GM11168 (cell line): ENCODE results near the gene TSSK6.

ENCODE experiments used
- in situ Hi-C: fragments of 300-500 bp; cut with MboI; formaldehyde crosslinking; loops from one replicate; pipeline ENCODE4 v1.12.0; 2022; ENCODE audit warnings: low sequenced_read_pairs; ENCODE audit not compliant: unreplicated experiment

Gene TSSK6

DNA sequence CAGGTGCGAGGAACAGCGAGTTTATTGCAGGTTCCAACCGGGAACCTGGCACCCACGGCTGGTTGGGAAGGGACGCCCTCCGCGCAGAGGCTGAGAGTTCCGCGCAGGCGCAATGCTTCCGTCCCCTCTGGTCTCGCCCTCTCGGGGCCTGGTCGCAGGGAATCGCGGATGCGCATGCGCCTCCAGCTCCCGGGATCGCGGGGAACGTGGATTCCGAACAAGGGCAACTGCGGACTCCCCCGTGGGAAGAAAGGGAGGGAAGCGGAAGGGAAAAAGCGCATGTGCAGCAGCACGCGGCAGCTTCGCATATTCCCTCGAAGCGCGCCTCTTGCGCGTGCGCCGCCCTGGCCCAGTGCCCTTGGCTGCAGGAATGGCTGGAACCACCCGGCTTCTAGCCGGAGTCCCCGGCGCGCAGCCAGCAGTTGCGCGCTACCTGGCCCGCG, 1.1 kb downstream of the TSSK6 start:
- in situ Hi-C loops = no loop called here

DNA sequence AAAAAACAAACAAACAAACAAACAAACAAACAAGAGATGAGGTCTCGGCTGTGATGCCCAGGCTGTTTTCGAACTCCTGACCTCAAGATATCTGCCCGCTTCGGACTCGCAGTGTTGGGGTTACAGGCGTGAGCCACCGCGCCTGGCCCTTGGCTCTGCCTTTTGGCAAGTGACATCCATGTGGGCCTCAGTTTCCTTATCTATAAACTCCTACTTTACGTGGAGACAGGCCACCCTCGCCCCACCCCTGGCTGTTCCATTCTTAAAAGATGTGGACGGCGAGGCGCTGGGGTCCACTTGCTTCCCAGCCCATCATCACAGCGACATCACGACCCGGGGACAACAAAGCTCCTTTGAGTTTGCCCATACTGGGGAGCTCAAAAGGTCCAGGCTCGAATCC, 1.7 kb downstream of the TSSK6 start:
- in situ Hi-C loops = no loop called here

DNA sequence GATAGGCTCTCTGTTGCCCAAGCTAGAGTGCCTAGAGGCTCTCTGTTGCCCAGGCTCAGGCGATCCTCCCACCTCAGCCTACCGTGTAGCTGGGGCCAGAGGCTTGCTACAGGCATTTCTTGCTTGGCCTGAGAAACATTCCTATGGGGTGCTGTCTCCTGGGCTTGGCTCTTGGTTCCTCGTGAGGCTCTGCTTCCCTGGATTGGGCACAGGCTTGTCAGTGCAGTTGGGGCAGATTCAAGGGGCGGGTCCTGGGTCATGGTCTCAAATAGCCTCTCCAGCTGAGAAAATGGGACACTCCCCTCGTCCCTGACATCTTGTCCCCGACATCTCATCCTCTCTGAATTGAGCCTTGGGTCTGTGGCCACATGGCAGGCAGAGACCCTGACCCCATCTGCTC, 4.9 kb downstream of the TSSK6 start:
- in situ Hi-C loops = no loop called here

DNA sequence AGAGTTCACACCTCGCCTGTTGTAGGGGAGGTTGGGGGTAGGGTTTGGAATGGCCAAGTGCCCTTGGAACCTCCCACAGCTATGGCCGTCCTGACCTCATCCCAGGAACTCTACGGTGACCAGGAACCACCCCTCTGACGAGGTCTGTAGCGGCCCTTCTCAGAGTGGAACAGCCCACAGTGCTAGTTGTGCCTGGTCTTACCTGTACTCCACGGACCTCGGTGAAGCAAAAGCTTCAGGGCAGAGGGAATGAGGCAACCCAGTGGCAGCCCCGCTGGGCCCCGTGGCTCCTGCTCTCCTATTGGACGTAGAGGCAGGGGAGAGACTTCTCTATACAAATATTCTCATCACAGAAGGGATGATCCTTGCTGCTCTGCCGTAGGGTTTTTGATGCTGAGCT, 7.1 kb downstream of the TSSK6 start:
- in situ Hi-C loops = no loop called here

- in situ Hi-C loops = no loop called here
Observed at GRCh38 chr19:19507354-19507753, 8.0 kb downstream of the TSSK6 start.

GRCh38 chr19:19506592-19506991, 8.8 kb downstream of the TSSK6 start:
- in situ Hi-C loops = no loop called here

- in situ Hi-C loops = no loop called here
Observed at GRCh38 chr19:19505669-19506326, 9.6 kb downstream of the TSSK6 start.

GRCh38 chr19:19504754-19505668, 10.3 kb downstream of the TSSK6 start:
- in situ Hi-C loops = no loop called here

DNA sequence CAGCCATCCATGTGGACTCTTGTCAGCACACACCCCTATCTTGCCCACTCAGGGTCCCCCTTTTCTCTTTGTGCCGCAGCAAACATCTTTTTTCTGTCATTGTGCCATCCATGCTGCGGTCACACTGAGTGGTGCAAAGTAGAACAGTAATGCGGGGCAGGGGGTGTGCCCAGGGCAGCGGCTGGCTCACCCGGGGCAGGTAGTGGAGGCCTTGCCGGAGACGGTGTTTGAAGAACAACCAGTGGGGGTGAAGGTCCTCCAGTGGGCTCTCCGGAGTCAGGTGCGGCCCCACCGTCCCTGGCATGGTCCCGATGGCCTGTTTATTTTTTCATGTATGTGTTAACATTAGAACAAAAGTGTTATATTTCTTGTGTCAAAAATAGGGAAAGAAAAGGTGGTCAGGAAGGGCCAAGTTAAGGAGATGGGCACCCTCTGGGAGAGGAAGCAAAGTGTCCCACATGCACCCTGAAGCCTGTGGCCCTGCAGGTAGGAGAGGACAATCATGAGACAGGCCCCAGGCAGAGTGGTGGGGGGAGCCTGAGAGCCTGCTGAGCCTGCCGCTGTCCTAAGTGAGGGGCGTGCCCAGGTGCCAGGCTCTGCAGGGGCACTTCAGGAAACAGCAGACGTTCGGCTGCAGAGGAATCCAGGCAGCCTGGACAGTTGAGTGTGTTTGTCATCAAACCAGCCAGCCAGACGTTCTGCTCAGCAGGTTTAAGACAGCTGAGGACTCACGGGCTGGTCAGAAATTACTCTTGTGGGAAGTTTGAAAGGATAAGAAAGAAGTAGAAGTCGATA, 12.3 kb downstream of the TSSK6 start:
- in situ Hi-C loops = no loop called here

DNA sequence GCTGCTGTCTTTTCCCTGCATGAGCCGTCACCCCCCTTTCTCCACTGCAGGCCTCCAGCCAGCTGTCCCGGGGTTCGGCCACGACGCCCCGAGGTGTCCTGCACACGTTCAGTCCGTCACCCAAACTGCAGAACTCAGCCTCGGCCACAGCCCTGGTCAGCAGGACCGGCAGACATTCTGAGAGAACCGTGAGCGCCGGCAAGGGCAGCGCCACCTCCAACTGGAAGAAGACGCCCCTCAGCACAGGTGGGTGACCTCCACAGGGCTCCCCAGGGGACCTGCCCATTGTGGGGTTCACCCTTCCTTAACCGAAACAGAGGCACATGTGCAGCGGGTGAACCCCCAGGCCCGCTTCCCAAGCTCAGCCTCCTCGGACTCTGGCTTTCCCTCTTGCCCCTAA, 13.1 kb downstream of the TSSK6 start:
- in situ Hi-C loops = no loop called here

GRCh38 chr19:19501798-19502197, 13.6 kb downstream of the TSSK6 start:
- in situ Hi-C loops = no loop called here

DNA sequence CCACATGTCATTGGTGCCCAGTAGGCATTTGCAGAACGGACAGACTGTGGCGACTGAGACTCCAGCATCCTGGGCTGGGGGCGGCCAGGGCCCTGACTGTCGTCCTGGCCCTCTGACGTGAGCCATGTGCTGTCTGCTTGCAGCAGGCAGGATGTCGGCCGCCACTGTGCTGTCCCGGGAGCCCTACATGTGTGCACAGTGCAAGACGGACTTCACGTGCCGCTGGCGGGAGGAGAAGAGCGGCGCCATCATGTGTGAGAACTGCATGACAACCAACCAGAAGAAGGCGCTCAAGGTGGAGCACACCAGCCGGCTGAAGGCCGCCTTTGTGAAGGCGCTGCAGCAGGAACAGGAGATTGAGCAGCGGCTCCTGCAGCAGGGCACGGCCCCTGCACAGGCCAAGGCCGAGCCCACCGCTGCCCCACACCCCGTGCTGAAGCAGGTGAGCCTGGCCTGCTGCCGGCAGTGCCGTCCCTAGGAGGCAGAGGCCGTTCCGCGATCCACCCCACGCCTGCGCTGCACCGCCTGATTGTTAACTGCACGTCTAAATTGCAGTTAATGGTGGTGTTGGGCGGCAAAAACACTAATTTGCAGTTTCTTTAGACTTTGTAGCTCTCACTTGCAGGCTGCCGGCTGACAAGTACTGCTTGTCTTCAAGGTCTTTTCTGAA, 14.2 kb downstream of the TSSK6 start:
- in situ Hi-C loops = no loop called here

- in situ Hi-C loops = no loop called here
Observed at GRCh38 chr19:19499272-19499995, 15.9 kb downstream of the TSSK6 start.

DNA sequence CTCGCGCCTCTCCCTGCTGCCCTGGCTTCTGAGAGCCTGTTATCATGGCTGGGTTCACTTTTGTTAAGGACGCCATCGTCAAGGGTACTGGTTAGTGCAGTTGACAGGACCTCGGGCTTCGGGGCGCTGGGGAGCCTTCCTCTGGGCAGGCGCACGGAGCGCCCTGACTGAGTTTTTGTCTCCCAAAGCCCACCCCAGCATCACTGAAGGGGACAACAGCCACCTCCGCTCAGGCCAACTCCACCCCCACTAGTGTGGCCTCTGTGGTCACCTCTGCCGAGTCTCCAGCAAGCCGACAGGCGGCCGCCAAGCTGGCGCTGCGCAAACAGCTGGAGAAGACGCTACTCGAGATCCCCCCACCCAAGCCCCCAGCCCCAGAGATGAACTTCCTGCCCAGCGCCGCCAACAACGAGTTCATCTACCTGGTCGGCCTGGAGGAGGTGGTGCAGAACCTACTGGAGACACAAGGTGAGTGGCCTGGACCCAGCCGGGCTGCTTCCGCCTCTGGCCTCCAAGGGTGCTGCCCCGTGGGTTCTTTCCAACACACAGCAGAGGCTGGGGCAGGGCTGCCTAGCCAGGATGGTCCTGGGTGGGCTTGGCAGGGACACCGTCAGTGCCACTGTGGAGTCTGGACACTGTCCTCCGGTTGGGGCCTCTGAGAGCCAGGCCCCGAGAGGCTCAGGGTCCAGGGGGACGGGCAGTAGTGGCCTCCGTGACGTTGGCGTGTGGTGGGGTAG, 16.9 kb downstream of the TSSK6 start:
- in situ Hi-C loops = no loop called here

DNA sequence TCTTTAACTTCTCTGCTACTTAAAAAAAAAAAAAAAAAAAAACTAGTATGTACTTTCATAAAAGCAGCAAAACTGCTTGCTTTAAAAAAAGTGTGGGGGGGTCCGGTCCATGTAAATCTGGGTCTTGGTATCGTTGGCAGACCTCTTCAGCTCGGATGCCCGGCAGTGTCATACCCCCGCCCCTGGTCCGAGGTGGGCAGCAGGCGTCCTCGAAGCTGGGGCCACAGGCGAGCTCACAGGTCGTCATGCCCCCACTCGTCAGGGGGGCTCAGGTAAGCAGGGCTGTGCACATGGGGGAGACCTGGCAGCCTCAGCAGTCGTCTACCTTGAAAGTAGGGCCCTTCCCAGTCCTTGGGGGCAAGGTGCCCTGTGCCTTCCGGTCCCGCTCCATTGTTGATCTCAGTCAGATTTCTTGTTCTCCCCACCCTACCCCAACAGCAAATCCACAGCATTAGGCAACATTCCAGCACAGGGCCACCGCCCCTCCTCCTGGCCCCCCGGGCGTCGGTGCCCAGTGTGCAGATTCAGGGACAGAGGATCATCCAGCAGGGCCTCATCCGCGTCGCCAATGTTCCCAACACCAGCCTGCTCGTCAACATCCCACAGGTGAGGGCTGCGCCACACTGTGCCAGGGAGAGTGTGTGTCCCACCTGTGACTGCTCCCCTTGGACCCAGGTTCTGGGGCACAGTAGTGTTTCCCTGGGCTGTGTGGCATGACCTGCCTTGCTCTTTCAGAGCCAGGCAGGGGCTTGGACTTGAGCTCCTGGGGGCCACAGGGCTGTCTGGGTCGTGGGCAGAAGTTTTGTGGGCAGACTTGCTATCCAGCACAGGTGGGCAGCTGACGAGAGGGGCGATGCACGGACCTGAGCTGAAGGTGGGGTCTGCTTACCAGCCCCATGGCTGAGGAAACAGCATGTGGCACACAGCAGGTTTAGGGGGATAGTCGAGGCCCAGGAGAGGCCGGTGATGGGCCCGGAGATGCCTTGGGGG, 19.4 kb downstream of the TSSK6 start:
- in situ Hi-C loops = no loop called here

GRCh38 chr19:19493841-19494546, 21.4 kb downstream of the TSSK6 start:
- in situ Hi-C loops = loop anchor here (5.0 kb wide), 1 partner anchor 127 kb away; no protein-coding TSS in a partner anchor

DNA sequence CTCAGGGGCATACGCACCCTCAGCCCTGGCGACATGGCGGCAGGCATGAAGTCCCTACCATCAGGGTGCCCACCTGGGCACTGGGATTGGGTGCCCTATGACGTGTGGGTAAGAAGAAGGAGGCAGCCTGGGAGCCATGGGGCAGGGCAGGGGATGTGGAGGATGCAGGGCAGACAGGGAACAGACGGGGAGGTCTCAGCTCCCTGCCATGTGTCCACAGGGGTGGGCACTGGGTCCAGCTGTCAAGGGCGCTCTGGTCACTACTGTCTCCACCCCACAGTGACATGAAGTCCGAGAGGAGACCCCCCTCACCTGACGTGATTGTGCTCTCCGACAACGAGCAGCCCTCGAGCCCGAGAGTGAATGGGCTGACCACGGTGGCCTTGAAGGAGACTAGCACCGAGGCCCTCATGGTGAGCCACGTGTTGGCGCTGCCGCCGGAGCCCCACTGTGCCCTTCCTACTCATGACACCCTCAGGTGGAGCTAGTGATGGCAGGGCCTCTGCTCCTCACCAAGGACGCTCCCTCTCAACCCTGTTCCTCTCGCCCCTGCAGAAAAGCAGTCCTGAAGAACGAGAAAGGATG, 23.2 kb downstream of the TSSK6 start:
- in situ Hi-C loops = loop anchor here (5.0 kb wide), 1 partner anchor 125 kb away; no protein-coding TSS in a partner anchor
